ENCODE data around the gene SMOC1. TPM values are rescaled to one million over a fixed set of nuclear protein-coding genes. Genes with fewer than 3 reads are reported as not detected.

The SMOC1 gene
- total RNA-seq: 10 to 100 TPM in 2 of 8 experiments, 1 to 10 TPM in 3, under 1 TPM in 3; 0.18 to 18.7 (median 2.1) TPM

GRCh38 chr14:69879175-69880043 lies at the start of gene SMOC1:
Gene SMOC1 (plus strand): TSS chr14:69879416. CDS start chr14:69879679, 263 bp downstream.
- 0 to 11% (median 0%) methylated on average over 1 to 12 of the region's 67 CpGs; no CpG with 5 or more reads in 3 of the 10 experiments for WGBS, 10 experiments
- Histone ChIP-seq H3K4me3 (peak within 1 kb of the TSS; percentile 39 to 96 (median 46)), H3K4me1 (replicated peaks in 1 of 2) (peaks cover 0 to 3% of the 10 kb centered on the region in 2 donors), H3K27ac (no peak within 1 kb of the TSS)
- in situ Hi-C loops (cut with MboI; ENCODE audit: low pct_unique_long_range_greater_than_20kb in 2 of 9, low sequenced_read_pairs in 9 of 9, unreplicated experiment in 9 of 9): loop anchor here in 1 of 9 experiments (25.0 kb wide), 1 partner anchor 133 kb away; no protein-coding TSS in a partner anchor
- ATAC-seq (replicated peaks in 6 of 8): peak; percentile 87 to 96 (median 94)

GRCh38 chr14:69838881-69839416 lies 40.3 kb upstream of the SMOC1 start:
- Histone ChIP-seq H3K27ac (no peak overlapping the region), H3K4me1 (replicated peaks in 1 of 2) (peaks cover 27 to 28% of the 10 kb centered on the region in 2 donors), H3K4me3 (no peak overlapping the region)
- 40 to 100% (median 93%) methylated on average over 1 to 3 of the region's 3 CpGs; no CpG with 5 or more reads in 3 of the 10 experiments for WGBS, 10 experiments
- no peak for ATAC-seq (replicated peaks in 6 of 8)
- in situ Hi-C loops (cut with MboI; ENCODE audit: low pct_unique_long_range_greater_than_20kb in 2 of 9, low sequenced_read_pairs in 9 of 9, unreplicated experiment in 9 of 9): loop anchor here in 1 of 9 experiments (25.0 kb wide), 1 partner anchor 198 kb away; no protein-coding TSS in a partner anchor

GRCh38 chr14:69839661-69840060 lies 39.6 kb upstream of the SMOC1 start:
- 8 to 100% (median 83%) methylated on average over 1 to 3 of the region's 3 CpGs; no CpG with 5 or more reads in 7 of the 10 experiments for WGBS, 10 experiments
- in situ Hi-C loops (cut with MboI; ENCODE audit: low pct_unique_long_range_greater_than_20kb in 2 of 9, low sequenced_read_pairs in 9 of 9, unreplicated experiment in 9 of 9): loop anchor here in 1 of 9 experiments (25.0 kb wide), 1 partner anchor 198 kb away; no protein-coding TSS in a partner anchor

GRCh38 chr14:69841656-69842055 lies 37.6 kb upstream of the SMOC1 start:
- no peak for ATAC-seq (replicated peaks in 6 of 8)
- peaks cover 28 to 30% of the 10 kb centered on the region in 2 donors for H3K4me1 ChIP-seq (replicated peaks in 1 of 2)
- no peak overlapping the region for H3K27ac ChIP-seq
- in situ Hi-C loops (cut with MboI; ENCODE audit: low pct_unique_long_range_greater_than_20kb in 2 of 9, low sequenced_read_pairs in 9 of 9, unreplicated experiment in 9 of 9): loop anchor here in 1 of 9 experiments (25.0 kb wide), 1 partner anchor 196 kb away; no protein-coding TSS in a partner anchor
- WGBS, 10 experiments: 0 to 79% (median 52%) methylated on average over 2 to 4 of the region's 5 CpGs; no CpG with 5 or more reads in 1 of the 10 experiments
- H3K4me3 ChIP-seq: no peak overlapping the region

More at GRCh38 chr14:69839661-69840060, 39.6 kb upstream of the SMOC1 start:
- ATAC-seq (replicated peaks in 6 of 8): no peak
- no peak overlapping the region for H3K4me3 ChIP-seq
- H3K27ac ChIP-seq: no peak overlapping the region
- H3K4me1 ChIP-seq (replicated peaks in 1 of 2): peaks cover 27 to 28% of the 10 kb centered on the region in 2 donors

GRCh38 chr14:69842686-69843420 lies 36.4 kb upstream of the SMOC1 start:
- in situ Hi-C loops (cut with MboI; ENCODE audit: low pct_unique_long_range_greater_than_20kb in 2 of 9, low sequenced_read_pairs in 9 of 9, unreplicated experiment in 9 of 9): loop anchor here in 1 of 9 experiments (25.0 kb wide), 1 partner anchor 194 kb away; no protein-coding TSS in a partner anchor
- peak overlapping the region; percentile 2 to 52 for H3K27ac ChIP-seq
- peaks cover 28 to 30% of the 10 kb centered on the region in 2 donors for H3K4me1 ChIP-seq (replicated peaks in 1 of 2)
- 0 to 60% (median 30%) methylated on average over 1 to 6 of the region's 13 CpGs; no CpG with 5 or more reads in 4 of the 10 experiments for WGBS, 10 experiments
- ATAC-seq (replicated peaks in 6 of 8): peak in 5 of 8 experiments; percentile 75 to 89 (median 84)
- no peak overlapping the region for H3K4me3 ChIP-seq

GRCh38 chr14:69844171-69844570 lies 35.0 kb upstream of the SMOC1 start:
- H3K4me3 ChIP-seq: no peak overlapping the region
- 0 to 100% (median 100%) methylated on average over 1 to 2 of the region's 2 CpGs; no CpG with 5 or more reads in 5 of the 10 experiments for WGBS, 10 experiments
- no peak for ATAC-seq (replicated peaks in 6 of 8)
- in situ Hi-C loops (cut with MboI; ENCODE audit: low pct_unique_long_range_greater_than_20kb in 2 of 9, low sequenced_read_pairs in 9 of 9, unreplicated experiment in 9 of 9): loop anchor here in 1 of 9 experiments (25.0 kb wide), 1 partner anchor 193 kb away; no protein-coding TSS in a partner anchor
- peaks cover 30 to 39% of the 10 kb centered on the region in 2 donors for H3K4me1 ChIP-seq (replicated peaks in 1 of 2)
- no peak overlapping the region for H3K27ac ChIP-seq

- H3K4me3 ChIP-seq: no peak overlapping the region
- H3K4me1 ChIP-seq (replicated peaks in 1 of 2): peaks cover 40 to 41% of the 10 kb centered on the region in 2 donors
- H3K27ac ChIP-seq: no peak overlapping the region
- in situ Hi-C loops (cut with MboI; ENCODE audit: low pct_unique_long_range_greater_than_20kb in 2 of 9, low sequenced_read_pairs in 9 of 9, unreplicated experiment in 9 of 9): loop anchor here in 1 of 9 experiments (25.0 kb wide), 1 partner anchor 192 kb away; no protein-coding TSS in a partner anchor
- ATAC-seq (replicated peaks in 6 of 8): no peak
- WGBS, 10 experiments: 33 to 100% (median 60%) methylated on average over 1 to 2 of the region's 2 CpGs; no CpG with 5 or more reads in 5 of the 10 experiments
Observed at GRCh38 chr14:69845050-69845581, 34.1 kb upstream of the SMOC1 start.

- ATAC-seq (replicated peaks in 6 of 8): peak in 3 of 8 experiments; percentile 15 to 26 (median 24)
- WGBS, 10 experiments: 0 to 30% (median 14%) methylated on average over 2 to 3 of the region's 5 CpGs; no CpG with 5 or more reads in 4 of the 10 experiments
- Histone ChIP-seq H3K27ac (no peak overlapping the region), H3K4me1 (replicated peaks in 1 of 2) (peaks cover 41% of the 10 kb centered on the region in 2 donors), H3K4me3 (no peak overlapping the region)
- in situ Hi-C loops (cut with MboI; ENCODE audit: low pct_unique_long_range_greater_than_20kb in 2 of 9, low sequenced_read_pairs in 9 of 9, unreplicated experiment in 9 of 9): loop anchor here in 1 of 9 experiments (25.0 kb wide), 1 partner anchor 192 kb away; no protein-coding TSS in a partner anchor
Observed at GRCh38 chr14:69845787-69846186, 33.4 kb upstream of the SMOC1 start.

GRCh38 chr14:69848156-69848555 lies 31.1 kb upstream of the SMOC1 start:
- in situ Hi-C loops (cut with MboI; ENCODE audit: low pct_unique_long_range_greater_than_20kb in 2 of 9, low sequenced_read_pairs in 9 of 9, unreplicated experiment in 9 of 9): loop anchor here in 1 of 9 experiments (25.0 kb wide), 1 partner anchor 189 kb away; no protein-coding TSS in a partner anchor
- 40 to 100% (median 100%) methylated on average over 1 of the region's 2 CpGs; no CpG with 5 or more reads in 7 of the 10 experiments for WGBS, 10 experiments
- Histone ChIP-seq H3K4me3 (no peak overlapping the region), H3K27ac (no peak overlapping the region), H3K4me1 (replicated peaks in 1 of 2) (peaks cover 17 to 18% of the 10 kb centered on the region in 2 donors)
- ATAC-seq (replicated peaks in 6 of 8): no peak

GRCh38 chr14:69848903-69849391 lies 30.3 kb upstream of the SMOC1 start:
- peak in 4 of 8 experiments; percentile 35 to 81 (median 72) for ATAC-seq (replicated peaks in 6 of 8)
- Histone ChIP-seq H3K4me1 (replicated peaks in 1 of 2) (peaks cover 13% of the 10 kb centered on the region in 2 donors), H3K4me3 (no peak overlapping the region), H3K27ac (no peak overlapping the region)
- in situ Hi-C loops (cut with MboI; ENCODE audit: low pct_unique_long_range_greater_than_20kb in 2 of 9, low sequenced_read_pairs in 9 of 9, unreplicated experiment in 9 of 9): loop anchor here in 1 of 9 experiments (25.0 kb wide), 1 partner anchor 188 kb away; no protein-coding TSS in a partner anchor
- 0 to 51% (median 33%) methylated on average over 1 to 4 of the region's 6 CpGs; no CpG with 5 or more reads in 3 of the 10 experiments for WGBS, 10 experiments

- in situ Hi-C loops (cut with MboI; ENCODE audit: low pct_unique_long_range_greater_than_20kb in 2 of 9, low sequenced_read_pairs in 9 of 9, unreplicated experiment in 9 of 9): no loop called here
- H3K4me1 ChIP-seq (replicated peaks in 1 of 2): peaks cover 13% of the 10 kb centered on the region in 2 donors
- H3K27ac ChIP-seq: no peak overlapping the region
- no peak overlapping the region for H3K4me3 ChIP-seq
- 0 to 100% (median 83%) methylated on average over 1 to 14 of the region's 35 CpGs; no CpG with 5 or more reads in 5 of the 10 experiments for WGBS, 10 experiments
- peak in 3 of 8 experiments; percentile 17 to 68 (median 21) for ATAC-seq (replicated peaks in 6 of 8)
Observed at GRCh38 chr14:69850086-69850735, 29.0 kb upstream of the SMOC1 start.

Measured in motor neuron (in vitro differentiated cells).